Stimulated activated CD4-positive, alpha-beta T cell treated with anti-CD3 and anti-CD28 coated beads, Interleukin-1b, Interleukin-23, amount 100 ng/mL, for 48 hours (primary cell): ENCODE results near the gene GJB4.
A peak's percentile ranks its signal among the peaks of the same experiment; 100 is the strongest.
"Not testable (repeated sequence)": the region's sequence is repeated elsewhere in the genome, so short reads cannot be mapped to it uniquely, and the experiment has no call there.

Experiments
- DNase-seq: peaks from one replicate; pipeline ENCODE4 v3.0.0-alpha.2; 2020

The GJB4 gene

DNA sequence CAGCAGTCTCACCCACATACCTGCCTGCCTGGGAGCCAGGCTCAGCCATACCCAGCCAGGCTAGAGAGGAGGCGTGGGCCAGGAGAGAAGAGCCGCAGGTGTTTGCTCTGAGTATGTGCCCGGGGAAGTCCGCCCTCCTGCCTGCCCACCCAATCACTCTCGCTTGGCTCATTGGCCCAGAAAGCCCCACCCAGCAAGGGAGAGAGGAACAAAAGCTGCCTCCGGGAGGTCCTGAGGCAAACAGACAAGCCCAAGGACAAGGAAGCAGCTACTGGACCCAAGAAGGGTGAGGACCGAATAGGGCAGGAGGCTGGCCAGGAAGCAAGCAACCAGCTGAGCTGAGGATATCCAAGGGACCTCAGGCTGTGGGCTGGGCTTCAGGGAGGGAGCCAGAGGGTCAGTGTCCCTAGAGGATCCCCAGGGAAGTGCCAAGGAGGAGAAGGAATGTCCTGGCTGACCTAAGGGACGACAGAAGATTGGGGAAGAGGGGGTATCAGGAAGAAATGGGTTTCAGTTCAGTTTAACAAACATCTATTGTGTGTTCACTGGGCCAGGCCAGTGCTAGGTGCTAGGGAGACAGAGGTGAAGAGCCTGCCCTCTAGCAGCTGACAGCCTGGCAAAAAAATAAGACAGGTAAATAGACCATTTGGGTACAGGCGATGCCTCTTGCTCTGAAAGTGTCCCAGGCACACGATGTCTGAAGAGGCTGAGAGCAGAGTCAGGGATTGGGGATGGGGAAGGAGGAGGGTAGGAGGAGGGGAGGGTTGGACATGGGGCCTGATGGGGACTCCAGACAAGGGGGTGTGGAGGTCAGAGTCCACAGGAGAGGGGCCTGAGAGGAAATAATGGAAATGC lies at the start of gene GJB4:
Gene GJB4, plus strand, starts transcription at position 238 of the 855 bp plus-strand sequence. CDS start 1,515 bp downstream, outside the sequence.
- no peak for DNase-seq

GRCh38 chr1:34710812-34711211 lies 48.7 kb upstream of the GJB4 start:
- DNase-seq = no peak

DNA sequence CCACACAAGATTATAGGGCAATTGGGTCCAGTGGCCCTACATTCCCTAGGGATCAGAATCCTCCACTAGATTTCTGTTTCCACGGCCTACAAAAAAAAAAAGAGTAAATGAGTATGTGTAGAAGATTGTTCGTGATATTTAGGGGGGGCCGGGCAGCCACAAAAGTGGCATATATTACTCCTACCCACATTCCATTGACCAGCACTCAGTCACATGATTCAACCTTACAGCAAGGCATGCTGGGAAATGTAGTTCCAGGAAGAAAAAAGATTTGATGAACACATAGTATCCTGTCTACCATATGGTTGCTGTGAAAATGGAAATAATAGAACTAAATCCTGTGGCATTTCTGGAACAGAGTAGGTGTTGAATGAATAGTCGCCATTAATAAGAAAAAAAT lies 48.1 kb upstream of the GJB4 start:
- DNase-seq = no peak

- no peak for DNase-seq
Observed at GRCh38 chr1:34712007-34712688, 47.4 kb upstream of the GJB4 start.

DNA sequence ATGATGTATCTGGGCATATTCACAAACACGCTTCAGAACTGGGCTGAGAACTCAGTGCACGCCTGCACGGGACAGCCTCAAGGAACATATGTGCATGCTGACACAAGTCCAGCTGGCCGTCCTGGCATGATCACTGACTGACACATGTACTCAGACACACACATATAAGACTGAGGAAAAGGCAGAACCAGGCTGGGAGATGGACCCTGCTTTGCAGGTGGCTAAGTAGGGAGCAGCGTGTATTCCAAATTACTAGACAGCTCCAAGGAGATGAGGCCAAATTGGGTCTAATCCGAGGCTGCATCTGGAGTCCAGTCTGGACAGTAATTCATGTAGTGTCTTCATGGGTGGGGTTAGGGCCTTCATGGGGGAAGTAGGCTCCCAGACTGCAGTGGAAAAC lies 46.1 kb upstream of the GJB4 start:
- no peak for DNase-seq

GRCh38 chr1:34714386-34714785 lies 45.2 kb upstream of the GJB4 start:
- no peak for DNase-seq

DNA sequence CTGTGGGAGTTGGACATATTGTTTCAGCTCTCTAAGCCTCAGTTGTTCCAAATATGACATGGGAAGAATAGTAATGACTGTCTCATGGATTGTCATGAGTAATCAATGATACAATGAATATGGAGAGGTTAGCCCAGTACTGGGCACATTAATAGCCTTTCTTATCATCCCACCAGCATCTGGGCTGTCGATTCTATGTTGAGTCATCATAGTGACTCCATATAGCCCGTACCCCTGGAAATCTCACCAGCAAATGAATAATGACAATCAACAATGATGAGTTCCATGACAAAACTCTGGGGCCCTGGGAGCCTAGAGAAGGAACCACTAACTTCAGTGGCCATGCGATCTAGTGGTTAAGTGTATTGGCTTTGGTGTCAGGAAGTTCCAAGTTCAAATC lies 44.4 kb upstream of the GJB4 start:
- no peak for DNase-seq

GRCh38 chr1:34721241-34721640 lies 38.3 kb upstream of the GJB4 start:
- no peak for DNase-seq

DNA sequence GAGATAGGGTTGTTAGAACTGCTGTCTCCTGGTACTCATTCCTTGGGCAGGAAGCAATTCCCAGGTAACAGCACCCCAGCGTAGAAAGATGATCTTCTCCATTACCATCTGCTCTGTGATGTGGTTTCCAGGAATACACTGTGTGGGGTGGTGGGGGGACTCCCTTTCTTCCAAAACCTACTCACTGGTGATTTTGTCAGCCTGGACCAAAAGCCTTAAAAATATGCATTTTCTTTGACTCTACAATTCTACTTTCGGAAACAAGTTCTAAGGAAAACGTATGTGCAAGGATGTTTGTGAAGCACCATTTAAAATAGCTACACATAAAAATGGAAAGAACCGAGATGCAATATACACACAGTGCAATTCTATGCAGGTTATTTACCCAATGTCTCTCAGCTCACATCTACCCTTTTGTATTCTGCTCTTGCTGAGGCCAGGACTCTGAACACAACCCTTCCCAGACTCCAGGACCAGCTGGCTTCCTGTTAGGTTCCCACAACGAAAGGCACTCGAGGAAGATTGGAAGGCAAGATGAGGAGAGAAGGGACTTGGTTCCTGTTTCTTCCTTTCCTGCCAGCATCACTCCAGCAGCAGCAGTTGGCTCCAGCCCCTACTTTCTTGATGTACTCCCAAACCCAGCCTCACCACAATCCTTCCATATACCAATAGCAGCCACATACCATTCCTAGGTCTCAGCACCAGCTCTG lies 37.7 kb upstream of the GJB4 start:
- DNase-seq = no peak

GRCh38 chr1:34726861-34727260 lies 32.7 kb upstream of the GJB4 start:
- DNase-seq = no peak

DNA sequence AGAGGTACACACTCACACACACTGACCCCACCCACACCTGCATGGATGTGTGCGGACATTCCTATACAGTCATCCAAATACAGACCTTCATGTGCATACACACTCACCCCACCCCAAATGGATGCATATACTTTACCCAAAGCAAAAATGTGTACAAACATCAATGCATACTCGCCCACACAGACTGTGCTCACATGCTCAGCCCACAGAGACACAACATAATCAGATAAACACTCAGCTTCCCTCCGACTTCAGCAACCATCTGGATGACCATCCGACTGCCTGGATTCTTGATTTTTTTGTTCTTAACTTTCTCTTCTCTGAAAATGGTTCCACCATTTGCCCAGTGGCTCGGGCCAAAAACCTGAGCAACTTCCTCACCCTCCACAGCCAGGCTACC lies 29.1 kb upstream of the GJB4 start:
- DNase-seq = no peak

GRCh38 chr1:34732831-34733230 lies 26.7 kb upstream of the GJB4 start:
- not testable (repeated sequence) for DNase-seq

GRCh38 chr1:34736692-34737091 lies 22.8 kb upstream of the GJB4 start:
- no peak for DNase-seq

- not testable (repeated sequence) for DNase-seq
Observed at GRCh38 chr1:34737236-34737635, 22.3 kb upstream of the GJB4 start.

- no peak for DNase-seq
Observed at GRCh38 chr1:34739613-34740012, 19.9 kb upstream of the GJB4 start.

DNA sequence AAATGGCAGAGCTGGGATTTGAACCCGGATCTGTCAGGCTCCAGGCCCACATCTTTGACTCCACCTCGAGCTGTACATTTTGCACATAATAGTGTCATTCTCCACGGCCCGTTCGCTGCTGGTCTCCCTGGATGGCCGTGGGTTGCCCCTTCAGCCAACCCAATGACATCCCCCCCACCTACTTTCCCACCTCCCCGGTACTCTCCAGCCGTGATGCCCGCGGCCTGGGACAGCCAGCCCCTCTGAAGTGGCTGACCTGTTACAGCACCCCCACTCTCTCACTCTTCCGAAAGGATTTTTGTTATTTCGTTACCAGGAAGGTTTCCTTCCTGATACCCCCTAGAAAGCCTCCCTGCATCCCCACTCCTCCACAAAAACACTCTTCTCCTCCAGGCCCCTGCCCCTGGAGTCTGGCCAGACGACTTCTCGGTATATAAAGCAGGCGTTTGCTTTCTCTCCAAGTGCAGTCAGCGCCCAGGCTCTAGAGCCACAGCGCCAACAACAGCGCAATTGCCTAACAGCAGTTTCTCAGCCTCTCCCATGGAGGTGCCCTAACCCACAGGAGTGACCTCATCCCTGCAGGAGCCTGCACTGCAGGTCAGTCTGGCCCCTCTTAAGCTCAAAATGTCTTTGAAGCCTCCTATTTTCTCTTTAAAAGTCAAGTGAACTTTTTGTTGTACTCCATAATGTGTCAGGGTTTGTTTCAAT lies 19.2 kb upstream of the GJB4 start:
- no peak for DNase-seq

DNA sequence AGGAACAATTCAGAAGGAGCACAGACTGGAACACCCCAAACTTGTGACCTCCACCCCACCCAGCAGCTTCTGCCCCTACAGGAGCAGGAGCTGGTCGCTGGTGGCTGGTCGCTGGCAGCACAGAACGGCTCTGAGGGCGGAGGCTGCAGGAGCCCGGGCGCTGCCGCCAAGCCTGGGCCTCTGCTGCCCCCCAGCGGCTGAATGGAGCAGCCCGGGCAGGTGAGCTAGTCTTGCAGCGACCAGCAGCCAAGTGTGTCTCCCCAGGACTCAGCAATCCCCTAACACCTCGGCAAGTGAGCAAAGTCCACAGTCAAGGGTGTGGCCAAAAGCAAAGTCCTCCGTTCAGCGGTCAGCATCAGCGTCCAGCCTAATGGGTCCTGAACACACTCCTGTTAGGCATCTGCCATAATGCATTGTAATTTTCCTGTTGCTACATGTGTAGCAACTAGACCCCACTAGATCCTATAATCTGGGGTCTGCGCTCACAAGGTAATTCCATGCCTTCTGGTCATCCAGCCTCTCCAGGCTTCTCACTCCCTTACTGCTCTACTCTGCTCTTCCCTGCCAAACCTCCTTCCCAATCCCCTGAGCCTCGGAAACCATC lies 16.8 kb upstream of the GJB4 start:
- DNase-seq = peak; percentile 78

DNA sequence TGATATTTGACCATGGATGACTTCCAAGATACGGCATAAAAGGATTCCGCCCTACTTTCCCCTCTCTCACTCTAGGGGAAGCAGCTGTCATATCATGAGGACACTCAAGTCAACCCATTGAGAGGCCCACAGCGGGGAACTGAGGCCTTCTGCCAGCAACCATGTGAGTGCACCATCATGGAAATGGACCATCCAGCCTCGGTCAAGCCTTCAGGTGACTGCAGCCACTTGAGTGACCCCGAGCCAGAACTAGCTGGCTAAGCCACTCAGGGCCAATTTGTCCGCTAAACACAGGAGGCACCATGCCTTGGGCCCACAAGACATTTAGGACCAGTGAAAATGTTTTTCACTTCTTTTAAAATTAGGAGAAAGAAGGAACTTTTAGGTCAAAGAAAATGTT lies 15.8 kb upstream of the GJB4 start:
- DNase-seq = no peak

- no peak for DNase-seq
Observed at GRCh38 chr1:34744851-34745250, 14.7 kb upstream of the GJB4 start.

- DNase-seq = no peak
Observed at GRCh38 chr1:34745666-34746065, 13.9 kb upstream of the GJB4 start.

GRCh38 chr1:34746101-34746500 lies 13.4 kb upstream of the GJB4 start:
- DNase-seq = no peak

DNA sequence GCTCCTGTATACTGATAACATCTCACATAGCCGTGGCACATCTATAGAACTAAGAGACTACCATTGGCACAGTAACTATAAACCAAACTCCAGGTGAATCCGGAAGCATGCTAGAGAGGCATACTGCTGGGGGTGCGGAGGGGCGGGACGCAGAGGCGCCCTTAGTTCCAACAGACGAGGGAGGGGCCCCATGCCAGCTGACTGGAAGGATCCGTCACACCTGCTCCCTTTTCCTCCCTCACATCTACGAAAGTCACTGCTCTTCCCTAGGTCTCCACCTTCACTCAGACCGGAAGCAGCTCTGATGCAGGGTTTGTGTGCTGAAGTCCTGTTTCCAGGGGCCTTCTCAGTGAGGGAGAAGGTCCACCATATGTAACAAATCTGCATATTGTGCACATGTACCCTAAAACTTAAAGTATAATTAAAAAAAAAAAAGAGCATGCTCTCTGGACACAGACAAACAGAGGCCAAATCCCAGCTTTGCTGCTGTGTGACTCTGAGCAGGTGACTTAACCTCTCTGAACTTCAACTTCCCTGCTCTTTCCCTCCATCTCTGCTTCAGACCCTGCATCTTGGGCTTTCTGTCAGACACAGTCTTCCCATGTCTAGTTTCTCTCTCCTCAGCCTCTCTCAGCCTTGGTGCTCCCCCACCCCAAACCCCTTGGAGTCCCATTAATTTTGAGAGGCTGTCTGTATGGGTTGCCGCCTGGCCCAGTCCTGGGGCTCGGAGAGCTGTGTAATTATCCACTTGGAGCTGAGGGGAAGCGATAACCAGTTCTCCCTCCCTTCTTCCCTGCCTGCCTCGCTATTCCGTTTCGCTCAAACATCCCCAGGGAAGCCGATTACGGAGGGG lies 12.5 kb upstream of the GJB4 start:
- DNase-seq = no peak
